IgD-negative memory B cell (primary cell): ENCODE measurements around the gene CPNE1. TPM values are rescaled to one million over a fixed set of nuclear protein-coding genes. Genes with fewer than 3 reads are reported as not detected.
A peak's percentile ranks its signal among the peaks of the same experiment; 100 is the strongest.

ENCODE experiments used
- H3K27ac Mint-ChIP-seq, 3 donors: one replicate each; pipeline ENCODE4 v1.8.0; 2020 to 2022; ENCODE audit warnings: mild to moderate bottlenecking in 3 of 3, mixed read lengths in 3 of 3, moderate library complexity in 1 of 3
- H3K27me3 Mint-ChIP-seq: one replicate; pipeline ENCODE4 v1.8.0; 2021; ENCODE audit warnings: mixed read lengths
- H3K36me3 Mint-ChIP-seq: one replicate; pipeline ENCODE4 v1.8.0; 2020; ENCODE audit warnings: mild to moderate bottlenecking, mixed read lengths
- H3K4me1 Mint-ChIP-seq, 3 donors: one replicate each; pipeline ENCODE4 v1.8.0; 2020 to 2022; ENCODE audit warnings: mixed read lengths in 3 of 3, mild to moderate bottlenecking in 1 of 3
- H3K4me3 Mint-ChIP-seq, 4 donors: one replicate each; pipeline ENCODE4 v1.8.0; 2020 to 2022; ENCODE audit warnings: mild to moderate bottlenecking in 4 of 4, mixed read lengths in 4 of 4, moderate library complexity in 3 of 4
- H3K9me3 Mint-ChIP-seq, 3 donors: one replicate each; pipeline ENCODE4 v1.8.0; 2020 to 2021; ENCODE audit warnings: mixed read lengths in 3 of 3, mild to moderate bottlenecking in 1 of 3
- polyA plus RNA-seq: library from polyadenylated mRNA; unstranded; fragments of 300-500 nt; fragmentation: Illumina TruSeq; gene quantifications from one replicate; pipeline ENCODE4 v1.2.3, GENCODE V29; 2021

Gene CPNE1
- polyA plus RNA-seq, 1 donor from 2014 or later, result 306 TPM

GRCh38 chr20:35629427-35630145, 35.1 kb downstream of the CPNE1 start:
- peaks cover 8% of the 10 kb centered on the region for H3K36me3 Mint-ChIP-seq
- no peak overlapping the region for H3K4me3 Mint-ChIP-seq
- H3K27me3 Mint-ChIP-seq, result no peaks in the 10 kb centered on the region
- no peaks in the 10 kb centered on the region for H3K9me3 Mint-ChIP-seq
- H3K4me1 Mint-ChIP-seq, result peaks cover 0 to 3% (median 0%) of the 10 kb centered on the region in 3 donors
- H3K27ac Mint-ChIP-seq, result no peak overlapping the region

GRCh38 chr20:35627121-35627520, 37.6 kb downstream of the CPNE1 start:
- Mint-ChIP-seq H3K4me1 (no peaks in the 10 kb centered on the region), H3K36me3 (peaks cover 7% of the 10 kb centered on the region), H3K4me3 (no peak overlapping the region), H3K27ac (no peak overlapping the region), H3K9me3 (no peaks in the 10 kb centered on the region), H3K27me3 (no peaks in the 10 kb centered on the region)

GRCh38 chr20:35626386-35627001, 38.2 kb downstream of the CPNE1 start:
- H3K27me3 Mint-ChIP-seq, result no peaks in the 10 kb centered on the region
- H3K36me3 Mint-ChIP-seq, result peaks cover 7% of the 10 kb centered on the region
- no peaks in the 10 kb centered on the region for H3K4me1 Mint-ChIP-seq
- no peaks in the 10 kb centered on the region for H3K9me3 Mint-ChIP-seq
- H3K27ac Mint-ChIP-seq, result no peak overlapping the region
- H3K4me3 Mint-ChIP-seq, result no peak overlapping the region

- Mint-ChIP-seq H3K27ac (no peak overlapping the region), H3K36me3 (peaks cover 7% of the 10 kb centered on the region), H3K4me3 (no peak overlapping the region), H3K27me3 (no peaks in the 10 kb centered on the region), H3K9me3 (no peaks in the 10 kb centered on the region), H3K4me1 (no peaks in the 10 kb centered on the region)
These were observed 38.9 kb downstream of the CPNE1 start for GRCh38 chr20:35625584-35626385.

- Mint-ChIP-seq H3K27ac (peak overlapping the region in 2 of 3 donors; percentile 23 to 63), H3K4me1 (peaks cover 12 to 19% (median 16%) of the 10 kb centered on the region in 3 donors), H3K36me3 (peaks cover 4% of the 10 kb centered on the region), H3K9me3 (no peaks in the 10 kb centered on the region), H3K27me3 (peaks cover 13% of the 10 kb centered on the region), H3K4me3 (no peak overlapping the region)
These were observed 43.1 kb downstream of the CPNE1 start for GRCh38 chr20:35621560-35621946.

- H3K27ac Mint-ChIP-seq, result peak overlapping the region in 1 of 3 donors; percentile 23
- peak overlapping the region in 2 of 4 donors; percentile 63 to 68 for H3K4me3 Mint-ChIP-seq
- peaks cover 13% of the 10 kb centered on the region for H3K27me3 Mint-ChIP-seq
- no peaks in the 10 kb centered on the region for H3K9me3 Mint-ChIP-seq
- H3K4me1 Mint-ChIP-seq, result peaks cover 12 to 21% (median 20%) of the 10 kb centered on the region in 3 donors
- H3K36me3 Mint-ChIP-seq, result peaks cover 4% of the 10 kb centered on the region
These were observed 43.7 kb downstream of the CPNE1 start for GRCh38 chr20:35620818-35621559.

GRCh38 chr20:35619196-35620095, 45.3 kb downstream of the CPNE1 start:
- no peaks in the 10 kb centered on the region for H3K9me3 Mint-ChIP-seq

GRCh38 chr20:35618263-35619131, 46.2 kb downstream of the CPNE1 start:
- H3K27me3 Mint-ChIP-seq, result peaks cover 15% of the 10 kb centered on the region
- no peaks in the 10 kb centered on the region for H3K36me3 Mint-ChIP-seq
- peak overlapping the region; percentile 81 to 96 (median 92) for H3K4me3 Mint-ChIP-seq
- H3K4me1 Mint-ChIP-seq, result peaks cover 15 to 26% (median 21%) of the 10 kb centered on the region in 3 donors
- no peaks in the 10 kb centered on the region for H3K9me3 Mint-ChIP-seq
- peak overlapping the region in 2 of 3 donors; percentile 87 to 96 for H3K27ac Mint-ChIP-seq

More at GRCh38 chr20:35619196-35620095, 45.3 kb downstream of the CPNE1 start:
- H3K4me3 Mint-ChIP-seq, result peak overlapping the region; percentile 81 to 96 (median 92)
- H3K4me1 Mint-ChIP-seq, result peaks cover 15 to 24% (median 21%) of the 10 kb centered on the region in 3 donors
- peak overlapping the region; percentile 87 to 96 (median 89) for H3K27ac Mint-ChIP-seq
- H3K36me3 Mint-ChIP-seq, result no peaks in the 10 kb centered on the region
- peaks cover 15% of the 10 kb centered on the region for H3K27me3 Mint-ChIP-seq

GRCh38 chr20:35617397-35618262, 47.1 kb downstream of the CPNE1 start:
- Mint-ChIP-seq H3K4me3 (peak overlapping the region; percentile 81 to 95 (median 90)), H3K27ac (peak overlapping the region; percentile 10 to 100 (median 96)), H3K36me3 (no peaks in the 10 kb centered on the region), H3K9me3 (no peaks in the 10 kb centered on the region), H3K27me3 (peaks cover 15% of the 10 kb centered on the region), H3K4me1 (peaks cover 15 to 26% (median 21%) of the 10 kb centered on the region in 3 donors)

- Mint-ChIP-seq H3K27me3 (peaks cover 15% of the 10 kb centered on the region), H3K4me3 (peak overlapping the region; percentile 81 to 95 (median 90)), H3K27ac (peak overlapping the region; percentile 83 to 100 (median 96)), H3K9me3 (no peaks in the 10 kb centered on the region), H3K36me3 (no peaks in the 10 kb centered on the region), H3K4me1 (peaks cover 17 to 28% (median 21%) of the 10 kb centered on the region in 3 donors)
These were observed 48.0 kb downstream of the CPNE1 start for GRCh38 chr20:35616465-35617396.

GRCh38 chr20:35615667-35616464, 48.8 kb downstream of the CPNE1 start, which contains the start of gene SPAG4:
Gene SPAG4, plus strand, starts transcription at chr20:35615829. Its CDS starts 175 bp downstream, at chr20:35616004.
- H3K27me3 Mint-ChIP-seq, result peaks cover 15% of the 10 kb centered on the region
- peak within 1 kb of the TSS; percentile 81 to 95 (median 90) for H3K4me3 Mint-ChIP-seq
- no peaks in the 10 kb centered on the region for H3K9me3 Mint-ChIP-seq
- peaks cover 21 to 30% (median 22%) of the 10 kb centered on the region in 3 donors for H3K4me1 Mint-ChIP-seq
- H3K27ac Mint-ChIP-seq, result peak within 1 kb of the TSS; percentile 96 to 100 (median 96)
- no peaks in the 10 kb centered on the region for H3K36me3 Mint-ChIP-seq
